ENCODE results near the gene SEMA6D.

Gene SEMA6D

DNA sequence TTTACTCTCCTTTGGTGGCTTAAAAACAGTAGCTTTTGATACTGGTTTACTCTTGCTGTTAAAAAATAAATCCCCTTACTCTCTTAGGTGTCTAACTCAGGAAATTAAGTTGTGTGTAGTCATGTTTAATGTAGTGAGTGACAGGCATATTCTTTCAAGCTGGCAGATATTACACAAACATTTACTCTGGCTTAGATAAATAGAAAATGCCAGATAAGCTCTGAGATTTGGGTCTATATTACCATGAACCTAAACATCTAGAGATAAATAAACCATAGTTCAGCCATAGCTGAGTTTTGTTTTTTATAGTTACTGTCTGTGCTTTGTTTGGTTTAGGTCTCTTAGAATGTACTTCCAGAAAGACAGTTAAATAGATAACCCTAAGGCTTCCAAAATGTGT is 2.4 kb downstream of the SEMA6D start:
- TF ChIP-seq, protein P1, sequence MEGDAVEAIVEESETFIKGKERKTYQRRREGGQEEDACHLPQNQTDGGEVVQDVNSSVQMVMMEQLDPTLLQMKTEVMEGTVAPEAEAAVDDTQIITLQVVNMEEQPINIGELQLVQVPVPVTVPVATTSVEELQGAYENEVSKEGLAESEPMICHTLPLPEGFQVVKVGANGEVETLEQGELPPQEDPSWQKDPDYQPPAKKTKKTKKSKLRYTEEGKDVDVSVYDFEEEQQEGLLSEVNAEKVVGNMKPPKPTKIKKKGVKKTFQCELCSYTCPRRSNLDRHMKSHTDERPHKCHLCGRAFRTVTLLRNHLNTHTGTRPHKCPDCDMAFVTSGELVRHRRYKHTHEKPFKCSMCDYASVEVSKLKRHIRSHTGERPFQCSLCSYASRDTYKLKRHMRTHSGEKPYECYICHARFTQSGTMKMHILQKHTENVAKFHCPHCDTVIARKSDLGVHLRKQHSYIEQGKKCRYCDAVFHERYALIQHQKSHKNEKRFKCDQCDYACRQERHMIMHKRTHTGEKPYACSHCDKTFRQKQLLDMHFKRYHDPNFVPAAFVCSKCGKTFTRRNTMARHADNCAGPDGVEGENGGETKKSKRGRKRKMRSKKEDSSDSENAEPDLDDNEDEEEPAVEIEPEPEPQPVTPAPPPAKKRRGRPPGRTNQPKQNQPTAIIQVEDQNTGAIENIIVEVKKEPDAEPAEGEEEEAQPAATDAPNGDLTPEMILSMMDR (conservative IDR thresholded peaks at IDR 0.05): no peak
- H3K27ac ChIP-seq: no peak overlapping the region

DNA sequence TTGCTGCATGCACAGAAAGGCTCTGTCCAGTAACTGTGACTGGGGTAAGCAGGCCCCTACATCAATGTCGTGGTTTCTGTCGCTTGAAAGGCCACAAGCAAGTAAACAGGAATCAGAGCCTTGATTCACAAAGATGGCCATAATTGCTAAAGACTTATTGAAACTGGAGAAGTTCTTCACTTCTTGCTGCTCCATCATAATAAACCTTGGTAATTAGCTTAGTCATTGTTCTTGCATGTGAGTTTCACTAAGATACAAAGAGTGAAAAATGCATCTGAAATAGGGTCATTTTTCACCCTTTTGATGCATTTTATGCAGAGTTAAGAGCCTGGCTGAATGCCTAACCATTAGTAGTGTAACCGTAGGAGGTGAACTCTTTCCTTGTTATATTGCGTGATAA is 3.2 kb downstream of the SEMA6D start:
- TF ChIP-seq, protein P1 (conservative IDR thresholded peaks at IDR 0.05): no peak
- H3K27ac ChIP-seq: no peak overlapping the region

DNA sequence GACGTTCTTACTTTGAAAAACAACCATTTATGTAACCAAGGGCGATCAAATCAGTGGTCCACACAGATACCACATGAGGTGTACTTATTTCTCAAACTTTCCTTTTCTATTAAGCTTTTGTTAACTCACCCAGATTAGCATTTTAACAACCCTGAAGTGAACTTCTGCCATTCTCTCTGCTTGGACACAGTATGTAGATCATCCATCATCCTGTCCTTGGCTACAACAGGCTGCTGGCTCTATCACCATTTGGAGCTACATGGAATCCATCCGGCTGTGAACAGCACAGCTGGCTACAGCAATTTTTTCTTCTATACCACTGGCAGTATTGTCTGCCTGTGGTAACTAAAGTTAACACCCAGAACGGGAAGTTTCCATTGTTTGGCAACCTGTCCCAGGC is 4.4 kb downstream of the SEMA6D start:
- TF ChIP-seq, protein P1 (conservative IDR thresholded peaks at IDR 0.05): no peak
- H3K27ac ChIP-seq: no peak overlapping the region

DNA sequence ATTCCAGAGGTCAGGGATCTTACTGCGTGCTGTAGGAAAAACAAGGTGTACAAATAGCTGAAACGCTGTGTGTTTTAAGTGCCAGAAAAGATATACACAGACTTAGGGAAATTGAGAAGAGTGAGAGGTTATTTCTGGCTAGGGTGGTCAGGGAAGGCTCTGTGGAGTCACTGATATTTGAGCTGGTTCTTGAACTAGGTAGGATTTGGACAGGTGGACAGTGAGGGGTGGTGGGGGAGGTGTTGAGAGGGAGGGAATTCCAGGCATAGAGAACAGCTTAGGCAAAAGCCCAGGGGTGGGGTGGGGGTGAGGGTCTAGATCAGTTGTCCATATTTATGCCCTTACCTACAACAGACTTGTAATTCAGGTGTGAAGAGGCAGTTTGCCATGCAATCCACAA is 7.0 kb downstream of the SEMA6D start:
- no peak overlapping the region for H3K27ac ChIP-seq
- TF ChIP-seq, protein P1 (conservative IDR thresholded peaks at IDR 0.05): no peak

DNA sequence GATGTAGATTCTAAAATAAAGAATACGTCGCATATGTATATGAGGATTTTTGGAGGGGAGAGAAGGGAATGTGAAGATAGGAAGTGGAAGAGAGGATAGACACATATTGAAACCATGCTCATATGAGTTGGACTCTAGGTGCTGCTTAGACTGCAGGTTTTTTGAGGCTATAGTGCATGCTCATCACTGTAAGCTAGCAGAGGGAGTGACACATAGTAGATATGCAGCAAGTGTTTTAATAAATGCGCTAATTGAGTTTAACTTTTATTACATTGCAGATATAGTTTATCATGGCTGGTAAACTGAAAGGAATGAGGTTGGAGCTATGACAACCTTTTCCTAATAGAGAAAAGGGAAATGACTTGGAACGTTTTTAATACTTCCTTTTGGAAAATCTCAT is 7.7 kb downstream of the SEMA6D start:
- TF ChIP-seq, protein P1 (conservative IDR thresholded peaks at IDR 0.05): no peak
- no peak overlapping the region for H3K27ac ChIP-seq

DNA sequence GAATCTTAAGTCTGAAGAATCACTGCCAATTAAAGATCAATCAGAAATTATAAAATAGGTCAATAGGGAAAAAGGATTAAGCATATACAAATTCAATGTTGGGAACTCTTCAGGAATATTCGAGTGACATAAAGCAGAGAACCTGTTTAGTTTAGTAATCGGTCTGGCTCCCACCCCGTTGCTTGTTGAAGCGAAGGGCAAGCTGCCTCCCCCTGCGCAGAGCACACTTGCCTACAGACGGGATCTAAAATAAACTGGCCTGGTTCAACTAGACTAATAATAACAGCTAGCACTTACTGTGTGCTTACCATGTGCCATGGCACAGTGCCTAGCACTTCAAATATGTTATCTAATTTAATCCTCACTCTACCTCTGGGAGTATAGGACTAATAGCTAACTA is 8.6 kb downstream of the SEMA6D start:
- TF ChIP-seq, protein P1 (conservative IDR thresholded peaks at IDR 0.05): no peak
- H3K27ac ChIP-seq: no peak overlapping the region

DNA sequence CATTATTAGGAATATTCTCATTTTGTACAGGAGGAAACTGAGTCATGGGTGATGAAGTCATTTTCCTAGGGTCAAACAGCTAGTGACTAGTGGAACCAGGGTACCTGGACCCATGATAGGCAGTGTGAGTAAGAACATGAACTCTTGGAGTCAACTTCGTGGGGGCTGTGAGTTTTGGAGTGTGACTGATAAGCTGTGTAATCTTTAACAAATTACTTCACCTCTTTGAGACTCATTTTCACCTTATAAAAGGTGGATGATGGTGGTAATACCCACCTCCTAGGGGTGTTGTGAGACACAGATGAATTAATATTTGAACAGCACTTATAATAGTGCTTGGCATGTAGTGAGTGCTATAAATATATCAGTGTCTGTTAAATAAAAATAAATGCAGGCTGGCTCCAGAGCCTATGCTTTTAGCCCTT is 9.1 kb downstream of the SEMA6D start:
- no peak overlapping the region for H3K27ac ChIP-seq

More for the DNA sequence above, 9.1 kb downstream of the SEMA6D start:
- TF ChIP-seq, protein P1 (conservative IDR thresholded peaks at IDR 0.05): no peak
